Heart left ventricle (tissue), 16 donors: ENCODE data around the gene MYO1A. TPM values are rescaled to one million over a fixed set of nuclear protein-coding genes. Genes with fewer than 3 reads are reported as not detected.

Experiments
- ATAC-seq, 4 donors: fragments of 200-7000 bp; cut with Tn5 transposase; one replicate each; pipeline ENCODE4 v1.9.1; 2020 to 2022; ENCODE audit warnings: moderate library complexity in 4 of 4, mild to moderate bottlenecking in 3 of 4, moderate number of reproducible peaks in 1 of 4
- DNase-seq, 5 donors: peaks; one replicate each; pipeline ENCODE4 v3.0.0-alpha.2; 2020
- H3K27ac ChIP-seq, 12 donors: fragments of 200-600 bp; sonication (generic) in 4 of 12; one replicate each; pipeline versions ENCODE4 v1.5.0 to v1.8.0; 2016 to 2022; ENCODE audit warnings: mild to moderate bottlenecking in 2 of 12
- H3K27me3 ChIP-seq, 9 donors: fragments of 200-600 bp; sonication (generic) in 2 of 9; one replicate each; pipeline versions ENCODE4 v1.5.1 to v1.8.0; 2016 to 2022; ENCODE audit warnings: mild to moderate bottlenecking in 3 of 9
- H3K36me3 ChIP-seq, 9 donors: fragments of 200-600 bp; sonication (generic) in 2 of 9; one replicate each; pipeline versions ENCODE4 v1.5.0 to v1.8.0; 2018 to 2022; ENCODE audit warnings: mild to moderate bottlenecking in 2 of 9
- H3K4me1 ChIP-seq, 12 donors: fragments of 200-600 bp; sonication (generic) in 4 of 12; one replicate each; pipeline versions ENCODE4 v1.5.0 to v1.8.0; 2016 to 2022; ENCODE audit warnings: mild to moderate bottlenecking in 3 of 12
- H3K4me3 ChIP-seq, 12 donors: fragments of 200-600 bp; sonication (generic) in 4 of 12; one replicate each; pipeline versions ENCODE4 v1.5.0 to v1.8.0; 2017 to 2022; ENCODE audit warnings: mild to moderate bottlenecking in 9 of 12, moderate library complexity in 4 of 12
- H3K9me3 ChIP-seq, 12 donors: fragments of 200-600 bp; sonication (generic) in 4 of 12; one replicate each; pipeline versions ENCODE4 v1.5.0 to v1.8.0; 2016 to 2022; ENCODE audit warnings: mild to moderate bottlenecking in 1 of 12
- POLR2A ChIP-seq, 2 donors: fragments of 450-650 bp; IDR thresholded peaks; one replicate each; pipeline ENCODE4 v1.6.1; 2017; ENCODE audit warnings: antibody characterized with exemption in 2 of 2, mild to moderate bottlenecking in 2 of 2, moderate library complexity in 2 of 2
- WGBS, 4 donors: extraction: QIAGEN DNeasy Blood & Tissue Kit in 2 of 4; methylation state at CpG; one replicate each; pipeline versions ENCODE4 v1.1.5 to v1.1.7; 2013 to 2018; 5-methylcytosine and 5-hydroxymethylcytosine counted together
- intact Hi-C, 10 donors: fragments of 100-400 bp; cut with DNase I; formaldehyde crosslinking; loops; one replicate each; pipeline versions ENCODE4 v1.11.1 to v1.14.2; 2022
- polyA plus RNA-seq, 2 donors: library from polyadenylated mRNA; stranded (reverse); fragments of 200-250 nt; gene quantifications; one replicate each; pipeline ENCODE4 v1.2.3, GENCODE V29; 2013
- total RNA-seq, 9 donors: library from RNA; depleted of rRNA in 2 of 9; stranded (reverse); fragments of >200 nt in 2 of 9; fragmentation: NEBNext Ultra II Directional in 3 of 9; extraction: Animal tissue kit (Norgen Biotek cat#: 25700) in 3 of 9; gene quantifications; one replicate each; pipeline versions ENCODE4 v1.1.0 to v1.2.4, GENCODE V29; 2016 to 2023
- TF ChIP-seq, protein P1 (sequence below), 12 donors: fragments of 200-600 bp; sonication (generic) in 4 of 12; IDR thresholded peaks; one replicate each; pipeline versions ENCODE4 v1.5.0 to v1.8.0; 2018 to 2022; ENCODE audit warnings: antibody characterized with exemption in 12 of 12, mild to moderate bottlenecking in 5 of 12
- donor health status: ischemic (EF 13 %, LVEDD 7.1; RV severe dilation, severe dysfunction).
- donor health status: healthy with polysubstance abuse.
- donor health status: DM: no; HTN: yes; CAD: no.
- donor health status: DM: no; HTN: no; CAD: no.
- donor health status: ischemic (EF 25% LVEDD 6.9; RV normal size, moderate dysfunction).
- donor health status: ischemic (EF 25% LVEDD 5.7; RV mildly dilated, moderate dysfunction).
- donor health status: healthy.
- donor health status: DM: yes; HTN: yes; CAD: no.
- donor health status: ischemic (EF 35%, LVEDD 5.7; RV mildly dilated, moderate dysfunction).
- donor health status: nonischemic (EF 11% LVEDD 7.7; RV severe dilation, severe dysfunction).
- donor health status: DM: yes; HTN: yes; CAD: no.
- donor health status: PGD.
- donor health status: ischemic (EF 29% LVEDD 5.4; RV normal size, mild dysfunction).
- donor health status: nonischemic (EF 23%, LVEDD 6.1; RV moderate dilation, normal function).

MYO1A gene
- total and polyA plus RNA-seq, 11 donors: 0.06 to 0.77 (median 0.32) TPM; not detected in 7

- TF ChIP-seq, protein P1, sequence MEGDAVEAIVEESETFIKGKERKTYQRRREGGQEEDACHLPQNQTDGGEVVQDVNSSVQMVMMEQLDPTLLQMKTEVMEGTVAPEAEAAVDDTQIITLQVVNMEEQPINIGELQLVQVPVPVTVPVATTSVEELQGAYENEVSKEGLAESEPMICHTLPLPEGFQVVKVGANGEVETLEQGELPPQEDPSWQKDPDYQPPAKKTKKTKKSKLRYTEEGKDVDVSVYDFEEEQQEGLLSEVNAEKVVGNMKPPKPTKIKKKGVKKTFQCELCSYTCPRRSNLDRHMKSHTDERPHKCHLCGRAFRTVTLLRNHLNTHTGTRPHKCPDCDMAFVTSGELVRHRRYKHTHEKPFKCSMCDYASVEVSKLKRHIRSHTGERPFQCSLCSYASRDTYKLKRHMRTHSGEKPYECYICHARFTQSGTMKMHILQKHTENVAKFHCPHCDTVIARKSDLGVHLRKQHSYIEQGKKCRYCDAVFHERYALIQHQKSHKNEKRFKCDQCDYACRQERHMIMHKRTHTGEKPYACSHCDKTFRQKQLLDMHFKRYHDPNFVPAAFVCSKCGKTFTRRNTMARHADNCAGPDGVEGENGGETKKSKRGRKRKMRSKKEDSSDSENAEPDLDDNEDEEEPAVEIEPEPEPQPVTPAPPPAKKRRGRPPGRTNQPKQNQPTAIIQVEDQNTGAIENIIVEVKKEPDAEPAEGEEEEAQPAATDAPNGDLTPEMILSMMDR (IDR thresholded peaks at IDR 0.05): peak; percentile 40 to 76 (median 66)
- TF ChIP-seq POLR2A (IDR thresholded peaks at IDR 0.05): no peak
- Histone ChIP-seq H3K4me1 (peaks cover 0 to 30% (median 23%) of the 10 kb centered on the region in 12 donors), H3K9me3 (no peaks in the 10 kb centered on the region), H3K27me3 (no peaks in the 10 kb centered on the region), H3K36me3 (peaks cover 0 to 38% (median 33%) of the 10 kb centered on the region in 9 donors), H3K4me3 (peak within 1 kb of the TSS; percentile 83 to 100 (median 96)), H3K27ac (peak within 1 kb of the TSS; percentile 19 to 92 (median 84))
- ATAC-seq (peak; percentile 52 to 89 (median 76)), DNase-seq (peak; percentile 58 to 84 (median 68))
- WGBS, 4 donors: 0 to 1% (median 0%) methylated on average over 15 to 94 of the region's 94 CpGs
- intact Hi-C loops: loop anchor here in 8 of 10 donors (2.0 to 10.0 kb wide), 6 partner anchors 56 to 249 kb away; partner anchors contain the start of gene STAT6 (in 4 of the 8)
These were observed 43.7 kb downstream of the MYO1A start, which contains the start of gene ZBTB39 for GRCh38 chr12:57005980-57006808. Gene ZBTB39 (minus strand): TSS chr12:57006546. CDS start chr12:57004917, 1,629 bp downstream.

DNA sequence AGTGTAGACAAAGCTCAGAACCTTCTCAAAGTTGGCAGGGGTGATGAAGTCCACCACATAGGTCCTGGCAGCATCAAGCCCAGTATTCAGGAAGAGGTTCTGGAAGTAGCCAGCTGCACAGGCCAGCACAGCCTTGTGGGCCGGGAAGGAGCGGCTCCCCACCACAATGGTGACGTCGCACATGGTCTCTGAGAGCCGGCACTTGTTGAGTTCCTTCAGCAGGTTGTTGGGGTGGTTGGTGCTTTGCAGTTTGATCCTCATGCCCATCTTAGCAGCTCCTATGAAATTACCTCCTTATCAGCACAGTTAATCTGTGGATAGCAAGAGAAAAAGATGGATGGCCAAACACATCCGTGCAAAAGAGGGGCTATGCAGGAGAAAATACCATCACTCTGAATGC, 45.3 kb downstream of the MYO1A start:
- Histone ChIP-seq H3K9me3 (no peaks in the 10 kb centered on the region), H3K27me3 (no peaks in the 10 kb centered on the region), H3K4me3 (peak overlapping the region in 2 of 12 donors; percentile 98 to 100), H3K36me3 (peaks cover 0 to 53% (median 47%) of the 10 kb centered on the region in 9 donors), H3K27ac (no peak overlapping the region), H3K4me1 (peaks cover 0 to 32% (median 24%) of the 10 kb centered on the region in 12 donors)
- no peak for ATAC-seq
- WGBS, 4 donors: 74 to 87% (median 80%) methylated on average over 2 to 6 of the region's 6 CpGs
- DNase-seq: no peak
- intact Hi-C loops: loop anchor here in 9 of 10 donors (5.0 to 10.0 kb wide), 6 partner anchors 57 to 247 kb away; partner anchors contain the start of genes STAT6 (in 4 of the 9) and HSD17B6 (in 2 of the 9)
- TF ChIP-seq, protein P1 (IDR thresholded peaks at IDR 0.05): no peak

GRCh38 chr12:57003395-57003794, 46.5 kb downstream of the MYO1A start:
- Histone ChIP-seq H3K4me3 (no peak overlapping the region), H3K36me3 (peaks cover 0 to 64% (median 47%) of the 10 kb centered on the region in 9 donors), H3K4me1 (peaks cover 0 to 44% (median 24%) of the 10 kb centered on the region in 12 donors), H3K27me3 (no peaks in the 10 kb centered on the region), H3K27ac (no peak overlapping the region), H3K9me3 (no peaks in the 10 kb centered on the region)
- DNase-seq (no peak), ATAC-seq (no peak)
- TF ChIP-seq, protein P1 (IDR thresholded peaks at IDR 0.05): no peak
- no peak for TF ChIP-seq POLR2A (IDR thresholded peaks at IDR 0.05)
- 89 to 94% (median 91%) methylated on average over 9 to 13 of the region's 13 CpGs for WGBS, 4 donors
- intact Hi-C loops: loop anchor here in 8 of 10 donors (5.0 to 10.0 kb wide), 4 partner anchors 56 to 246 kb away; partner anchors contain the start of gene HSD17B6 (in 2 of the 8)

- Histone ChIP-seq H3K9me3 (no peaks in the 10 kb centered on the region), H3K4me3 (no peak overlapping the region), H3K27ac (no peak overlapping the region), H3K27me3 (no peaks in the 10 kb centered on the region), H3K4me1 (peaks cover 0 to 40% (median 20%) of the 10 kb centered on the region in 12 donors), H3K36me3 (peaks cover 0 to 73% (median 47%) of the 10 kb centered on the region in 9 donors)
- 36 to 41% (median 38%) methylated on average over 13 of the region's 13 CpGs for WGBS, 4 donors
- ATAC-seq (peak in 3 of 4 donors; percentile 22 to 52 (median 30)), DNase-seq (peak; percentile 61 to 78 (median 63))
- TF ChIP-seq, protein P1 (IDR thresholded peaks at IDR 0.05): peak; percentile 55 to 79 (median 68)
- no peak for TF ChIP-seq POLR2A (IDR thresholded peaks at IDR 0.05)
- intact Hi-C loops: loop anchor here in 8 of 10 donors (5.0 to 10.0 kb wide), 4 partner anchors 54 to 244 kb away; partner anchors contain the start of gene HSD17B6 (in 2 of the 8)
These were observed 48.5 kb downstream of the MYO1A start for GRCh38 chr12:57001448-57001906.
